Neural cell (in vitro differentiated cells): Measurements from ENCODE around the gene NTSR2.

Source experiments
- EP300 ChIP-seq: fragments of 450-650 bp; conservative IDR thresholded peaks from 2 replicates; pipeline ENCODE4 v1.6.1; 2014; ENCODE audit warnings: antibody characterized with exemption, mild to moderate bottlenecking, moderate library complexity; ENCODE audit not compliant: poor library complexity, severe bottlenecking
- EZH2 ChIP-seq: fragments of 200-600, 300-800 bp; shearing (Covaris generic), sonication (generic); IDR thresholded peaks from 2 replicates; pipeline ENCODE4 v1.6.1; 2014; ENCODE audit warnings: antibody characterized with exemption, low read length, borderline replicate concordance, mild to moderate bottlenecking; ENCODE audit not compliant: insufficient read depth, poor library complexity, severe bottlenecking
- MXI1 ChIP-seq: fragments of 450-650 bp; conservative IDR thresholded peaks from 2 replicates; pipeline ENCODE4 v1.6.1; 2014; ENCODE audit warnings: antibody characterized with exemption, mild to moderate bottlenecking; ENCODE audit not compliant: poor library complexity, severe bottlenecking
- POLR2AphosphoS5 ChIP-seq: IDR thresholded peaks from 2 replicates; pipeline ENCODE4 v1.6.1; 2012
- RAD21 ChIP-seq: fragments of 450-650 bp; conservative IDR thresholded peaks from 2 replicates; pipeline ENCODE4 v1.6.1; 2014; ENCODE audit warnings: antibody characterized with exemption, mild to moderate bottlenecking, moderate library complexity
- SMC3 ChIP-seq: fragments of 450-650 bp; conservative IDR thresholded peaks from 2 replicates; pipeline ENCODE4 v1.6.1; 2014; ENCODE audit warnings: antibody characterized with exemption, mild to moderate bottlenecking, moderate library complexity; ENCODE audit not compliant: poor library complexity
- TAF1 ChIP-seq: IDR thresholded peaks from 2 replicates; pipeline ENCODE4 v1.6.1; 2012; ENCODE audit warnings: low read depth
- TF ChIP-seq, protein P1 (sequence below): fragments of 450-650 bp; IDR thresholded peaks from 2 replicates; pipeline ENCODE4 v1.5.1; 2014; ENCODE audit warnings: antibody characterized with exemption, mild to moderate bottlenecking, moderate library complexity; ENCODE audit not compliant: poor library complexity, severe bottlenecking
- TF ChIP-seq, protein P2 (sequence below): IDR thresholded peaks from 2 replicates; pipeline ENCODE4 v1.6.1; 2012; ENCODE audit warnings: borderline replicate concordance

DNA sequence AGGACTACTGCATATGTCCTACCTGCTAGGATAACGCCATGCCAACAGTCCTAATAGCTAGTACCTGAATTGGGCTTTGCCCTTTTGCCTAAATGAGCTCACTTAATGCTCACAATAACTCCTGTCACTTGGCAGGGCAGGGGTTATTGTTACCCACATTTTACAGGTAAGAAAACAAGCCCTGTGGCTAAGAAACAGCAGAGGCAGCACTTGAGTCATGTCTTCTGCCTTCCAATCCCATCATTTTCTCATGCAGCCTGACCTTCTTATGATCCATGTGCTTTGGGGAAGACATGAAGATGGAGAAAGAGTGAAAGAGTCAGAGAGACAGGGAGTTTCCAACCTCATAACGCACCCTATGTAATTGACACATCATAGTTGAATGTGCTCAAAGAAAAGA, 42.9 kb upstream of the NTSR2 start:
- TF ChIP-seq, protein P1, sequence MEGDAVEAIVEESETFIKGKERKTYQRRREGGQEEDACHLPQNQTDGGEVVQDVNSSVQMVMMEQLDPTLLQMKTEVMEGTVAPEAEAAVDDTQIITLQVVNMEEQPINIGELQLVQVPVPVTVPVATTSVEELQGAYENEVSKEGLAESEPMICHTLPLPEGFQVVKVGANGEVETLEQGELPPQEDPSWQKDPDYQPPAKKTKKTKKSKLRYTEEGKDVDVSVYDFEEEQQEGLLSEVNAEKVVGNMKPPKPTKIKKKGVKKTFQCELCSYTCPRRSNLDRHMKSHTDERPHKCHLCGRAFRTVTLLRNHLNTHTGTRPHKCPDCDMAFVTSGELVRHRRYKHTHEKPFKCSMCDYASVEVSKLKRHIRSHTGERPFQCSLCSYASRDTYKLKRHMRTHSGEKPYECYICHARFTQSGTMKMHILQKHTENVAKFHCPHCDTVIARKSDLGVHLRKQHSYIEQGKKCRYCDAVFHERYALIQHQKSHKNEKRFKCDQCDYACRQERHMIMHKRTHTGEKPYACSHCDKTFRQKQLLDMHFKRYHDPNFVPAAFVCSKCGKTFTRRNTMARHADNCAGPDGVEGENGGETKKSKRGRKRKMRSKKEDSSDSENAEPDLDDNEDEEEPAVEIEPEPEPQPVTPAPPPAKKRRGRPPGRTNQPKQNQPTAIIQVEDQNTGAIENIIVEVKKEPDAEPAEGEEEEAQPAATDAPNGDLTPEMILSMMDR, result no peak
- TF ChIP-seq EZH2 (no peak), SMC3 (no peak), EP300 (no peak), MXI1 (no peak), RAD21 (no peak), TAF1 (no peak), POLR2AphosphoS5 (no peak)
- TF ChIP-seq, protein P2, sequence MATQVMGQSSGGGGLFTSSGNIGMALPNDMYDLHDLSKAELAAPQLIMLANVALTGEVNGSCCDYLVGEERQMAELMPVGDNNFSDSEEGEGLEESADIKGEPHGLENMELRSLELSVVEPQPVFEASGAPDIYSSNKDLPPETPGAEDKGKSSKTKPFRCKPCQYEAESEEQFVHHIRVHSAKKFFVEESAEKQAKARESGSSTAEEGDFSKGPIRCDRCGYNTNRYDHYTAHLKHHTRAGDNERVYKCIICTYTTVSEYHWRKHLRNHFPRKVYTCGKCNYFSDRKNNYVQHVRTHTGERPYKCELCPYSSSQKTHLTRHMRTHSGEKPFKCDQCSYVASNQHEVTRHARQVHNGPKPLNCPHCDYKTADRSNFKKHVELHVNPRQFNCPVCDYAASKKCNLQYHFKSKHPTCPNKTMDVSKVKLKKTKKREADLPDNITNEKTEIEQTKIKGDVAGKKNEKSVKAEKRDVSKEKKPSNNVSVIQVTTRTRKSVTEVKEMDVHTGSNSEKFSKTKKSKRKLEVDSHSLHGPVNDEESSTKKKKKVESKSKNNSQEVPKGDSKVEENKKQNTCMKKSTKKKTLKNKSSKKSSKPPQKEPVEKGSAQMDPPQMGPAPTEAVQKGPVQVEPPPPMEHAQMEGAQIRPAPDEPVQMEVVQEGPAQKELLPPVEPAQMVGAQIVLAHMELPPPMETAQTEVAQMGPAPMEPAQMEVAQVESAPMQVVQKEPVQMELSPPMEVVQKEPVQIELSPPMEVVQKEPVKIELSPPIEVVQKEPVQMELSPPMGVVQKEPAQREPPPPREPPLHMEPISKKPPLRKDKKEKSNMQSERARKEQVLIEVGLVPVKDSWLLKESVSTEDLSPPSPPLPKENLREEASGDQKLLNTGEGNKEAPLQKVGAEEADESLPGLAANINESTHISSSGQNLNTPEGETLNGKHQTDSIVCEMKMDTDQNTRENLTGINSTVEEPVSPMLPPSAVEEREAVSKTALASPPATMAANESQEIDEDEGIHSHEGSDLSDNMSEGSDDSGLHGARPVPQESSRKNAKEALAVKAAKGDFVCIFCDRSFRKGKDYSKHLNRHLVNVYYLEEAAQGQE, result no peak
